Stomach smooth muscle (tissue), 2 donors: ENCODE results near the gene NEDD4L.
A peak's percentile ranks its signal among the peaks of the same experiment; 100 is the strongest.

ENCODE experiments used
- H3K27ac ChIP-seq: one replicate; pipeline ENCODE4 v1.7.0; 2013; ENCODE audit warnings: mild to moderate bottlenecking, low read length, inconsistent platforms
- H3K27me3 ChIP-seq, 2 donors: one replicate each; pipeline ENCODE4 v1.7.0; 2013; ENCODE audit warnings: low read length in 2 of 2; ENCODE audit not compliant: insufficient read depth in 2 of 2, control insufficient read depth in 1 of 2
- H3K36me3 ChIP-seq, 2 donors: one replicate each; pipeline ENCODE4 v1.7.0; 2013; ENCODE audit warnings: low read length in 2 of 2; ENCODE audit not compliant: control insufficient read depth in 2 of 2, insufficient read depth in 2 of 2
- H3K4me1 ChIP-seq: one replicate; pipeline ENCODE4 v1.7.0; 2013; ENCODE audit warnings: low read length; ENCODE audit not compliant: control insufficient read depth, insufficient read depth
- H3K4me3 ChIP-seq, 2 donors: one replicate each; pipeline ENCODE4 v1.7.0; 2013; ENCODE audit warnings: low read length in 2 of 2
- H3K9ac ChIP-seq, 2 donors: one replicate each; pipeline ENCODE4 v1.7.0; 2013; ENCODE audit warnings: low read length in 2 of 2, mild to moderate bottlenecking in 1 of 2
- H3K9me3 ChIP-seq, 2 donors: one replicate each; pipeline ENCODE4 v1.7.0; 2013; ENCODE audit warnings: low read length in 2 of 2; ENCODE audit not compliant: control insufficient read depth in 2 of 2
- donor health status: healthy.
- donor health status: Pancreatic carcinoma.

The NEDD4L gene

GRCh38 chr18:58336605-58337004, 292.6 kb downstream of the NEDD4L start:
- Histone ChIP-seq H3K9me3 (no peaks in the 10 kb centered on the region), H3K9ac (no peak overlapping the region), H3K36me3 (peaks cover 0 to 4% of the 10 kb centered on the region in 2 donors), H3K27me3 (no peaks in the 10 kb centered on the region), H3K4me3 (no peak overlapping the region), H3K4me1 (peaks cover 10% of the 10 kb centered on the region), H3K27ac (no peak overlapping the region)

GRCh38 chr18:58337285-58337684, 293.3 kb downstream of the NEDD4L start:
- Histone ChIP-seq H3K9ac (no peak overlapping the region), H3K27me3 (no peaks in the 10 kb centered on the region), H3K27ac (peak overlapping the region; percentile 31), H3K36me3 (peaks cover 0 to 7% of the 10 kb centered on the region in 2 donors), H3K4me3 (no peak overlapping the region), H3K9me3 (no peaks in the 10 kb centered on the region), H3K4me1 (peaks cover 10% of the 10 kb centered on the region)

GRCh38 chr18:58337686-58338085, 293.7 kb downstream of the NEDD4L start:
- H3K36me3 ChIP-seq: peaks cover 0 to 7% of the 10 kb centered on the region in 2 donors
- H3K9me3 ChIP-seq: no peaks in the 10 kb centered on the region
- no peak overlapping the region for H3K4me3 ChIP-seq
- peaks cover 10% of the 10 kb centered on the region for H3K4me1 ChIP-seq
- no peaks in the 10 kb centered on the region for H3K27me3 ChIP-seq
- H3K9ac ChIP-seq: no peak overlapping the region
- peak overlapping the region; percentile 31 for H3K27ac ChIP-seq

- Histone ChIP-seq H3K9me3 (no peaks in the 10 kb centered on the region), H3K27ac (peak overlapping the region; percentile 31), H3K36me3 (peaks cover 2 to 7% of the 10 kb centered on the region in 2 donors), H3K9ac (no peak overlapping the region), H3K4me3 (no peak overlapping the region), H3K4me1 (peaks cover 10% of the 10 kb centered on the region), H3K27me3 (no peaks in the 10 kb centered on the region)
Observed at GRCh38 chr18:58338141-58338540, 294.1 kb downstream of the NEDD4L start.

GRCh38 chr18:58338961-58339592, 295.1 kb downstream of the NEDD4L start:
- Histone ChIP-seq H3K9ac (no peak overlapping the region), H3K27me3 (no peaks in the 10 kb centered on the region), H3K9me3 (no peaks in the 10 kb centered on the region), H3K27ac (no peak overlapping the region), H3K36me3 (peaks cover 2 to 7% of the 10 kb centered on the region in 2 donors), H3K4me3 (no peak overlapping the region), H3K4me1 (peaks cover 10% of the 10 kb centered on the region)

GRCh38 chr18:58339890-58340289, 295.9 kb downstream of the NEDD4L start:
- H3K9ac ChIP-seq: no peak overlapping the region
- H3K4me1 ChIP-seq: peaks cover 10% of the 10 kb centered on the region
- H3K9me3 ChIP-seq: no peaks in the 10 kb centered on the region
- H3K36me3 ChIP-seq: peaks cover 2 to 7% of the 10 kb centered on the region in 2 donors
- no peak overlapping the region for H3K27ac ChIP-seq
- H3K27me3 ChIP-seq: no peaks in the 10 kb centered on the region
- H3K4me3 ChIP-seq: no peak overlapping the region

- Histone ChIP-seq H3K4me3 (no peak overlapping the region), H3K27ac (no peak overlapping the region), H3K9ac (no peak overlapping the region), H3K9me3 (no peaks in the 10 kb centered on the region), H3K4me1 (peaks cover 10% of the 10 kb centered on the region), H3K36me3 (peaks cover 2 to 7% of the 10 kb centered on the region in 2 donors), H3K27me3 (no peaks in the 10 kb centered on the region)
Observed at GRCh38 chr18:58341916-58342315, 297.9 kb downstream of the NEDD4L start.

GRCh38 chr18:58344080-58344670, 300.1 kb downstream of the NEDD4L start:
- H3K27ac ChIP-seq: no peak overlapping the region
- H3K9me3 ChIP-seq: no peaks in the 10 kb centered on the region
- no peaks in the 10 kb centered on the region for H3K4me1 ChIP-seq
- no peaks in the 10 kb centered on the region for H3K27me3 ChIP-seq
- no peak overlapping the region for H3K9ac ChIP-seq
- peaks cover 2 to 7% of the 10 kb centered on the region in 2 donors for H3K36me3 ChIP-seq
- no peak overlapping the region for H3K4me3 ChIP-seq

GRCh38 chr18:58344861-58345463, 300.9 kb downstream of the NEDD4L start:
- Histone ChIP-seq H3K36me3 (peaks cover 6 to 7% of the 10 kb centered on the region in 2 donors), H3K27ac (no peak overlapping the region), H3K9ac (no peak overlapping the region), H3K27me3 (no peaks in the 10 kb centered on the region), H3K4me3 (no peak overlapping the region), H3K4me1 (no peaks in the 10 kb centered on the region), H3K9me3 (no peaks in the 10 kb centered on the region)

GRCh38 chr18:58345875-58346274, 301.8 kb downstream of the NEDD4L start:
- Histone ChIP-seq H3K9me3 (no peaks in the 10 kb centered on the region), H3K27ac (no peak overlapping the region), H3K4me1 (no peaks in the 10 kb centered on the region), H3K36me3 (peaks cover 8 to 11% of the 10 kb centered on the region in 2 donors), H3K9ac (no peak overlapping the region), H3K27me3 (no peaks in the 10 kb centered on the region), H3K4me3 (no peak overlapping the region)

GRCh38 chr18:58347135-58347534, 303.1 kb downstream of the NEDD4L start:
- Histone ChIP-seq H3K9ac (no peak overlapping the region), H3K27me3 (no peaks in the 10 kb centered on the region), H3K36me3 (peaks cover 5 to 8% of the 10 kb centered on the region in 2 donors)

More at GRCh38 chr18:58347135-58347534, 303.1 kb downstream of the NEDD4L start:
- no peaks in the 10 kb centered on the region for H3K4me1 ChIP-seq
- no peak overlapping the region for H3K4me3 ChIP-seq
- H3K27ac ChIP-seq: no peak overlapping the region
- H3K9me3 ChIP-seq: no peaks in the 10 kb centered on the region
